AML-193 (cell line): ENCODE results near the gene HCN3.
A peak's percentile ranks its signal among the peaks of the same experiment; 100 is the strongest.

ENCODE experiments used
- DNase-seq, 2 experiments: peaks; one replicate each; lab custom pipeline; 2025; lab: John Stamatoyannopoulos, UW

HCN3 gene

GRCh38 chr1:155254228-155254713 lies 23.0 kb upstream of the HCN3 start:
- no peak for DNase-seq

- no peak for DNase-seq
Measured at GRCh38 chr1:155254714-155255242, 22.5 kb upstream of the HCN3 start.

- DNase-seq: peak; percentile 42 to 47
Measured at GRCh38 chr1:155255243-155256007, 21.8 kb upstream of the HCN3 start, which contains the start of gene ENTREP3. TSS of gene ENTREP3 (minus strand) at chr1:155255483. CDS start at chr1:155254877, 606 bp downstream.

- no peak for DNase-seq
Measured at GRCh38 chr1:155256058-155256852, 21.0 kb upstream of the HCN3 start.

- DNase-seq: no peak
Measured at GRCh38 chr1:155260276-155260675, 17.0 kb upstream of the HCN3 start.

- DNase-seq: peak; percentile 9 to 20
Measured at GRCh38 chr1:155261493-155261851, 15.8 kb upstream of the HCN3 start.

- peak; percentile 94 to 96 for DNase-seq
Measured at GRCh38 chr1:155261852-155262673, 15.2 kb upstream of the HCN3 start, which contains the start of gene SCAMP3. TSS of gene SCAMP3 (minus strand) at chr1:155262360. CDS start at chr1:155262151, 209 bp downstream.

- no peak for DNase-seq
Measured at GRCh38 chr1:155263067-155263466, 14.2 kb upstream of the HCN3 start.

GRCh38 chr1:155266553-155266952 lies 10.7 kb upstream of the HCN3 start:
- no peak for DNase-seq

- no peak for DNase-seq
Measured at GRCh38 chr1:155267373-155267772, 9.9 kb upstream of the HCN3 start.

- DNase-seq: no peak
Measured at GRCh38 chr1:155268630-155269029, 8.6 kb upstream of the HCN3 start.

- DNase-seq: no peak
Measured at GRCh38 chr1:155269381-155269780, 7.9 kb upstream of the HCN3 start.

GRCh38 chr1:155272466-155273342 lies 4.6 kb upstream of the HCN3 start:
- DNase-seq: no peak

GRCh38 chr1:155273343-155274245 lies 3.7 kb upstream of the HCN3 start, which contains the start of gene CLK2:
TSS of gene CLK2 (minus strand) at chr1:155273504. CDS start at chr1:155270977, 2,527 bp downstream.
- DNase-seq: peak; percentile 87 to 89

- peak; percentile 25 to 30 for DNase-seq
Measured at GRCh38 chr1:155277902-155278688, 832 bp downstream of the HCN3 start.

- DNase-seq: no peak
Measured at GRCh38 chr1:155278689-155279160, 1.5 kb downstream of the HCN3 start.

- no peak for DNase-seq
Measured at GRCh38 chr1:155279268-155279667, 2.0 kb downstream of the HCN3 start.

- DNase-seq: no peak
Measured at GRCh38 chr1:155282488-155283091, 5.3 kb downstream of the HCN3 start.
